Globus pallidus (tissue), 1 donor: ENCODE data around the gene HSF4.
A peak's percentile ranks its signal among the peaks of the same experiment; 100 is the strongest.

Experiments
- DNase-seq: peaks from one replicate; pipeline ENCODE4 v3.0.0-alpha.2; 2015; ENCODE audit warnings: low spot score

Gene HSF4

GRCh38 chr16:67184995-67185650 is 20.6 kb downstream of the HSF4 start:
- peak; percentile 80 for DNase-seq

GRCh38 chr16:67185651-67186134 is 21.1 kb downstream of the HSF4 start:
- no peak for DNase-seq

- no peak for DNase-seq
Measured at GRCh38 chr16:67186550-67186950, 22.0 kb downstream of the HSF4 start.

DNA sequence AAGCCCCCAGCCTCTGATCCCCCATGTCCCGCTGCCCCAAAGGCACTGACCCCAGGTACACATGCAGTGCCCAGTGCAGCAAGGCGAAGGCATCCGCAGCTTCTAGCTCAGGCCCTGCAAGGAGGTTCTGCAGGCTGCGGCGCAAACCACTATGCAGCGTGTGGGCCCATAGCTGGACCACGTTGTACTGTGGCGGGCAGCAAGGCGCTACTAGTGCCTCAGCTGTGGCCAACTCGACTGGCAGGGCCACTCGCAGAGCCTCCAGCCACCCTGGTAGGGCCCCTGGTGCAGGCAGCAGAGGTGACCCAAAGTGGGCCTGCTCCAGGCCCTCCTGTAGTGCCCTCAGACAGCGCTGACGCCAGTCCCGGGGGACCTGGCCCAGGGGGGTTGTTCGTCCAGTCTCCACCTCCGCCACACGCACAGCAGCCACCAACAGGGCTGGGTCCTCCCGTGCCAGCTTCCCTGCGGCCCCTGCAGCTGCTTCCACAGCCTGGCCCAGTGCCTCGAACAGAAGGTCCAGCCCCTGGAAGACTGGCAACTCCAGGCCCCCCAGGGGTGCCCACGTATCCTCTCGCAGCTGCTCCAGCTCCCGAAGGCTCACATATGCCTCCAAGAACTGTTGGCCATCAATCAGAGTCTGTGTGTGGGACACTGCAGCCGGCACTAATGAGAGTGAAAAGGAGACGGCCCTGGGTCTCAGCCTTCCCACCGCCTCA is 22.8 kb downstream of the HSF4 start:
- no peak for DNase-seq

GRCh38 chr16:67188323-67188722 is 23.8 kb downstream of the HSF4 start:
- DNase-seq: no peak

DNA sequence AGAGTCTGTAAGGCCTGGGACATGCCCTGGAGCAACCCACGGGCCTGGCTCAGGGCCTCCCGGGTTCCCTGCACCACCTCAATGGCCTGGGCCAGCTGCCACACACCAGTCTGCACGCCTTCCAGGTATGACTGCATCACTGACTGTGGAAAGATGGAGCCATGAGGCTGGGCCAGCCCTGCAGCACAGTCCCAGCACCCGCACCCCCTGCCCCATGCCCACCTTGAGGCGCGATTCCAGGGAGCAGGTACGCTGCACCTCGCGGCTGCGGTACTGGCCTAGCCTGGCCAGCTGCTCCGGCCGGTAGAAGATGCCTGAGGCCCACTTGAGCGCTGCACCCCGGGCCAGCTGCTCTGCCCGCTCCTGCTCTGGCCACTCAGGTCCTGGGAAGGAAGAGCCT is 24.3 kb downstream of the HSF4 start:
- DNase-seq: no peak

- DNase-seq: no peak
Measured at GRCh38 chr16:67190041-67190440, 25.5 kb downstream of the HSF4 start, which contains the start of gene EXOC3L1. Gene EXOC3L1, minus strand, starts transcription at chr16:67190136. Its CDS starts 460 bp downstream, at chr16:67189676.

- DNase-seq: no peak
Measured at GRCh38 chr16:67190448-67191399, 26.2 kb downstream of the HSF4 start.

DNA sequence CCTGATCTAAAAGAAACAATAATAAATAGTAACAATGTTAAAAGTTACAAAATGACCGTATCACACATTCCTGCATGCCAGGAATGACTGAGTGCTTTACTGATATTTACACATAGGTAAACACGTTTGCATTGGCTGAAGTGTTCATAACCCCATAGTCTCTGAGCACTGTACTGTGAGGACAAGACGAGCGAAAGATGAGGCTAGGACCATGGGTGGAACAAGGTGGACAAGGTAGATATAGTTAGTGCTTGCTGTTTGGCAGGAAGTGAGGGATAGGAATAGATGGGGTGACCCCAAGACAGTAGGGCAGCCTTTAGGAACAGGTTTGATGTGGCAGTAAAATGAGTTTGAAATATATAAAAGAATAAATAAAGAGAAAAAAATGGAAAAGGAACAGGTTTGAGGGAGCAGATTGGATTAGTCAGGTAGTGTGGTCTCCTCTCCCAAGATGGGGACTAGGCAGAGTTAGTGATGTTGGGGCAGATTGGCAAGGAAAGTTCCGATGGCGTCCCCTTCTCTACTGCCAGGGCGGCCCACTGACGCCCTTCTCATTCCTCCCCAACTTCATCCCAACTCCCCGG is 27.0 kb downstream of the HSF4 start:
- DNase-seq: no peak

DNA sequence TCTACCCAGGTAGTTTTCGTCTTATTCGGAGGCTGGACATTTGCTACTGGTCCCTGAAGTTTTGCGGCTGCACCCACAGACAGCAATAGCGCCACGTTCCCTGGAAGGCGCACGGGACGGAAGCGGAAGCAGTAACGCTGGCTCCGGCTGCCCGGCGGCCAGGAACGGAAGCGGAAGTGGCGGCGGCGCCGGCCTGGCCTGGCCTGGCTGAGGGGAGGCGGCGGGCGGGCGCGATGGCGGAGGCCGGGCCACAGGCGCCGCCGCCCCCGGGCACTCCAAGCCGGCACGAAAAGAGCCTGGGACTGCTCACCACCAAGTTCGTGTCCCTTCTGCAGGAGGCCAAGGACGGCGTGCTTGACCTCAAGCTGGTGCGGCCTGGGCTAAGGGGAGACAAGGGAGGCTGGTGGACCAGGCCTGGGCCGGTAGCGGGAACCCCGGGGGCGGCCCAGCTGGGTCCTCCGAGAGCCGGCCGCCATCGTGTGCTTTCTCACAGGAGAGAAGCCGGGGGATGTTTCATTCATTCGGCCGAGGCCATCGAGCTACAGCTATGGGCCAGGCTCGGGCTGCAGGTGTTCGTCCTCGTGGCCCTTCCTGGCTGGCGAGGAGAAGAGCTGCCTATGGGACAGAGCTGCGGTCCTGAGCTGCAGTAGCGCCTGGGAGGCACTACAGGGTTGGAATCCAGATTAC is 27.6 kb downstream of the HSF4 start, which contains the start of gene E2F4:
Gene E2F4, plus strand, starts transcription at position 161 of the 687 bp plus-strand sequence. Its CDS starts 73 bp downstream, at position 234.
- peak; percentile 91 for DNase-seq

- DNase-seq: no peak
Measured at GRCh38 chr16:67192781-67193361, 28.3 kb downstream of the HSF4 start.

DNA sequence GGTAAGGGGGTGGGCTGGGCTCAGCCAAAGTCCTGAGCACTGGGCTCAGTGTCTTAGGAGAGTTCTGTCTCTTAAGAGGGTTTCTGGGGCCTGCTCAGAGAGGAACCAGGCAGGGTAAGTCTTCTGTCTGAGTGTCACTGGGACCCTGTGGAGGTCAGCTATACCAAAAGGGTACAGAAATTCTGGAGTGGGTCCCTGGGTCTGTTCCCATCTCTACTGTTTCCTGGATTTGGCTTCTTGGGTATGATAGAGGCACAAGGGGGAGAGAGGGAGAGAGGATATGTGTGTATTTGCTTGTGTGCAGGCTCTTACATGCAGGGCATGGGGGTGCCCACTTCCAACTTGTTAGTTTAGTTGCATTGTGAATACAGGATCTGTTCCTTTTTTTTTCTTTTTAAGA is 29.0 kb downstream of the HSF4 start:
- DNase-seq: no peak

- no peak for DNase-seq
Measured at GRCh38 chr16:67194260-67194659, 29.7 kb downstream of the HSF4 start.

DNA sequence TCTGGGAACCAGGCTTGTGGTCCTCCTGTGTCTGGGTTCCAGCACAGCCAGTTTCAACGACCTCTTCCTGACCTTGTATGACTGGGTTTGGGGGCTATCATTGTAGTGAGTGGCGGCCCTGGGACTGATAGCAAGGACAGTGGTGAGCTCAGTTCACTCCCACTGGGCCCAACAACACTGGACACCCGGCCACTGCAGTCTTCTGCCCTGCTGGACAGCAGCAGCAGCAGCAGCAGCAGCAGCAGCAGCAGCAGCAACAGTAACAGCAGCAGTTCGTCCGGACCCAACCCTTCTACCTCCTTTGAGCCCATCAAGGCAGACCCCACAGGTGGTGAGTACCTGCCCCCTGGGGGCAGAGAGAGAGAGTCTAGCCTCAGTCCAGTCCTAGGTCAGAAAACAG is 31.1 kb downstream of the HSF4 start:
- no peak for DNase-seq

- DNase-seq: no peak
Measured at GRCh38 chr16:67196881-67197280, 32.3 kb downstream of the HSF4 start.

- DNase-seq: no peak
Measured at GRCh38 chr16:67197704-67198103, 33.2 kb downstream of the HSF4 start.

GRCh38 chr16:67198238-67198734 is 33.7 kb downstream of the HSF4 start:
- peak; percentile 42 for DNase-seq

DNA sequence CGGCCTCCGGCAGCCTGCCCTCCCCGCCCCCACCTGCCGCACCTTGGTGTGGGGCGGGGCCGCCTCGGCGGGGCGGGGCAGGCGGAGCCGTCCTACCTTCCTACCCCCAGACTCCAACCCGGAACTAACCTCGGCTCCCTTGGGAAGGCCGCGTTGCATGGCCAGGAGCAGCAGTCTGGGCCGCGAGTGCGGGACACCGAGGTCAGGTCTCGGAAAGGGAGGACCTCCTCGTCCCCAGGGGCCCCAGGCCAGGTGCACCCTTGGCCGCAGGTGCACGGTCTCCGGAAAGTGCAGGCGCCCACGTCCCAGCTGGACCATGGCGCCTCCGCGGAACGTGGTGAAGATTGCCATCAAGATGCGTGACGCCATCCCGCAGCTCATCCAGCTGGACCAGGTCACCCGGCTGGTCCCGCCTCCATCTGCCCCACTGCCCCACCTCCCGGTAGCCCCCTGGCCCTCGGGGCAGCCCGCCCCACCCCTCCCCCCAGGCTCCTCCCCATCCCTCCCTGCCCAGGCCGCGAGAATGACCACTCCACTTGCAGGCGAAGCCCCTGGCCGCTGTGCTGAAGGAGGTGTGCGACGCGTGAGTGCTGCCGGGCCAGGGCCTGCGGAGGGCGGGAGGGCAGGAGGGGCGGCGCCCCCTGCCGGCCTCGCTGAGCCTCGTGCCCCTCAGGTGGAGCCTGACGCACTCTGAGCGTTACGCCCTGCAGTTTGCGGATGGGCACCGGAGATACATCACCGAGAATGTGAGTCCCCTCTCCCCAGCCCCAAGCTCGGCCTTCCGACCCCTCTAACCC is 34.7 kb downstream of the HSF4 start, which contains the start of gene ELMO3:
Gene ELMO3, plus strand, starts transcription at position 121 of the 797 bp plus-strand sequence. Its CDS starts 196 bp downstream, at position 317.
- no peak for DNase-seq

GRCh38 chr16:67199808-67200198 is 35.3 kb downstream of the HSF4 start:
- no peak for DNase-seq

DNA sequence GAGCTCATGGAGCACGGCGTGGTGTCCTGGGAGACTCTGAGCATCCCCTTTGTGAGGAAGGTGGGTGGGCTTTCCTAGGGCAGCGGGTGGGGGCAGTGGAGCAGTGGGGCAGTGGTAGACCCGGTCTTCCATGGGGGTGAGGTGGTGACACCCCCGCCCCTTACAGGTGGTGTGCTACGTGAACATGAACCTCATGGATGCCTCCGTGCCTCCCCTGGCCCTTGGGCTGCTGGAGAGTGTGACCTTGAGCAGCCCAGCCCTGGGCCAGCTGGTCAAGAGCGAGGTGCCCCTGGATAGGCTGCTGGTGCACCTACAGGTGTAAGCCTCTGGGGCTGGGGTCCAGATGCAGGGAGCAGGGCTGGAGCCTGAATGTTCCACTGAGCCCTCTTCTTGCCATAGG is 35.9 kb downstream of the HSF4 start:
- DNase-seq: no peak
